ENCODE data around the gene RBM19.

The RBM19 gene

GRCh38 chr12:113945174-113946173, 20.7 kb downstream of the RBM19 start:
- Histone ChIP-seq H3K9ac (no peak overlapping the region), H3K36me3 (ENCODE audit: insufficient read depth) (no peaks in the 10 kb centered on the region), H3K4me3 (IDR thresholded peaks at IDR 0.05; ENCODE audit: insufficient read depth, low read depth, low read length) (no peak overlapping the region), H3K27ac (no peak overlapping the region), H4K20me1 (ENCODE audit: insufficient read depth) (no peaks in the 10 kb centered on the region), H3K4me2 (no peak overlapping the region), H3K79me2 (ENCODE audit: insufficient read depth, low read depth) (no peaks in the 10 kb centered on the region), H3K27me3 (ENCODE audit: insufficient read depth, low read depth) (no peaks in the 10 kb centered on the region), H3K4me1 (ENCODE audit: low read depth, poor library complexity, severe bottlenecking) (no peaks in the 10 kb centered on the region), H2AFZ (ENCODE audit: low read depth) (no peak overlapping the region)
- no peak for TF ChIP-seq CTCF (conservative IDR thresholded peaks at IDR 0.05; ENCODE audit: low read depth, low read length)

DNA sequence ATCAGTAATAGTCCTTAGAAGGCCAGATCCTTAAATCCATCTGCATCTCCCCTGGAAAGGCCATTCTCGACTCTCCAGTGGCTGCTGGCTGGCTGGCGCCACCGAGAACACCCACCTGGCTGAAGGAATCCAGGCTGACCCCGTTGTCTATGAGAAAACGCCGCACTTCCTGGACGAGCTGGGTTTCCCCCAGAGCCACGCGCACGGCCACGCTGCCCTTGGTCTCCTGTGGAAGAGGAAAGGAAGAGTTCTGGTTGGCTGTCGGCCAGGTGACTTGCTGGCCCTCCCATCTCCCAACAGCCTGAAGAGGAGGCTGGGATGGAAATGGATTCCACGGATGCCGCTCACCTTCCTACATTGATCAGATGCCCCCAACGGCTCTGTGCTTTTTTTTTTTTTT, 23.9 kb downstream of the RBM19 start:
- Histone ChIP-seq H3K27ac (no peak overlapping the region), H3K4me1 (ENCODE audit: low read depth, poor library complexity, severe bottlenecking) (no peaks in the 10 kb centered on the region), H2AFZ (ENCODE audit: low read depth) (no peak overlapping the region), H3K27me3 (ENCODE audit: insufficient read depth, low read depth) (no peaks in the 10 kb centered on the region), H3K79me2 (ENCODE audit: insufficient read depth, low read depth) (no peaks in the 10 kb centered on the region), H3K4me3 (IDR thresholded peaks at IDR 0.05; ENCODE audit: insufficient read depth, low read depth, low read length) (no peak overlapping the region), H3K9ac (no peak overlapping the region), H3K4me2 (no peak overlapping the region), H3K36me3 (ENCODE audit: insufficient read depth) (no peaks in the 10 kb centered on the region), H4K20me1 (ENCODE audit: insufficient read depth) (no peaks in the 10 kb centered on the region)
- no peak for TF ChIP-seq CTCF (conservative IDR thresholded peaks at IDR 0.05; ENCODE audit: low read depth, low read length)

GRCh38 chr12:113941208-113941486, 25.0 kb downstream of the RBM19 start:
- TF ChIP-seq CTCF (conservative IDR thresholded peaks at IDR 0.05; ENCODE audit: low read depth, low read length) = no peak
- Histone ChIP-seq H3K4me1 (ENCODE audit: low read depth, poor library complexity, severe bottlenecking) (no peaks in the 10 kb centered on the region), H2AFZ (ENCODE audit: low read depth) (no peak overlapping the region), H3K4me2 (no peak overlapping the region), H3K36me3 (ENCODE audit: insufficient read depth) (no peaks in the 10 kb centered on the region), H3K4me3 (IDR thresholded peaks at IDR 0.05; ENCODE audit: insufficient read depth, low read depth, low read length) (no peak overlapping the region), H3K79me2 (ENCODE audit: insufficient read depth, low read depth) (no peaks in the 10 kb centered on the region), H3K27me3 (ENCODE audit: insufficient read depth, low read depth) (no peaks in the 10 kb centered on the region), H4K20me1 (ENCODE audit: insufficient read depth) (no peaks in the 10 kb centered on the region), H3K9ac (no peak overlapping the region), H3K27ac (no peak overlapping the region)

GRCh38 chr12:113940357-113941207, 25.5 kb downstream of the RBM19 start:
- H3K27me3 ChIP-seq (ENCODE audit: insufficient read depth, low read depth) = no peaks in the 10 kb centered on the region
- no peak overlapping the region for H2AFZ ChIP-seq (ENCODE audit: low read depth)
- no peaks in the 10 kb centered on the region for H4K20me1 ChIP-seq (ENCODE audit: insufficient read depth)
- TF ChIP-seq CTCF (conservative IDR thresholded peaks at IDR 0.05; ENCODE audit: low read depth, low read length) = no peak
- H3K4me3 ChIP-seq (IDR thresholded peaks at IDR 0.05; ENCODE audit: insufficient read depth, low read depth, low read length) = no peak overlapping the region
- H3K36me3 ChIP-seq (ENCODE audit: insufficient read depth) = no peaks in the 10 kb centered on the region
- no peaks in the 10 kb centered on the region for H3K79me2 ChIP-seq (ENCODE audit: insufficient read depth, low read depth)
- no peak overlapping the region for H3K9ac ChIP-seq
- H3K27ac ChIP-seq = no peak overlapping the region
- H3K4me1 ChIP-seq (ENCODE audit: low read depth, poor library complexity, severe bottlenecking) = no peaks in the 10 kb centered on the region
- no peak overlapping the region for H3K4me2 ChIP-seq
